ENCODE measurements around the gene KCTD2.
A peak's percentile ranks its signal among the peaks of the same experiment; 100 is the strongest.

Gene KCTD2

GRCh38 chr17:75077496-75078283 lies 30.7 kb downstream of the KCTD2 start:
- peak; percentile 73 for DNase-seq (ENCODE audit: low spot score)

- DNase-seq (ENCODE audit: low spot score) = peak; percentile 90
These were observed 31.4 kb downstream of the KCTD2 start for GRCh38 chr17:75078284-75079022.

- no peak for DNase-seq (ENCODE audit: low spot score)
These were observed 32.0 kb downstream of the KCTD2 start for GRCh38 chr17:75079023-75079373.

- DNase-seq (ENCODE audit: low spot score) = no peak
These were observed 34.9 kb downstream of the KCTD2 start for GRCh38 chr17:75081611-75082540.

- no peak for DNase-seq (ENCODE audit: low spot score)
These were observed 35.7 kb downstream of the KCTD2 start for GRCh38 chr17:75082683-75083082.

- DNase-seq (ENCODE audit: low spot score) = no peak
These were observed 37.1 kb downstream of the KCTD2 start for GRCh38 chr17:75084039-75084660.

GRCh38 chr17:75086496-75087181 lies 39.6 kb downstream of the KCTD2 start:
- no peak for DNase-seq (ENCODE audit: low spot score)

- no peak for DNase-seq (ENCODE audit: low spot score)
These were observed 40.1 kb downstream of the KCTD2 start for GRCh38 chr17:75087182-75087557.

GRCh38 chr17:75087558-75088453 lies 40.8 kb downstream of the KCTD2 start, which contains the start of gene SLC16A5:
TSS of gene SLC16A5 (plus strand) at chr17:75087954. CDS start at chr17:75093637, 5,683 bp downstream.
- DNase-seq (ENCODE audit: low spot score) = peak; percentile 81

- DNase-seq (ENCODE audit: low spot score) = peak; percentile 68
These were observed 41.7 kb downstream of the KCTD2 start for GRCh38 chr17:75088465-75089417.

GRCh38 chr17:75090871-75091854 lies 44.1 kb downstream of the KCTD2 start:
- DNase-seq (ENCODE audit: low spot score) = no peak

- no peak for DNase-seq (ENCODE audit: low spot score)
These were observed 44.9 kb downstream of the KCTD2 start for GRCh38 chr17:75091855-75092327.

GRCh38 chr17:75093548-75094158 lies 46.6 kb downstream of the KCTD2 start:
- no peak for DNase-seq (ENCODE audit: low spot score)

- no peak for DNase-seq (ENCODE audit: low spot score)
These were observed 47.9 kb downstream of the KCTD2 start for GRCh38 chr17:75094871-75095399.

GRCh38 chr17:75096082-75096625 lies 49.1 kb downstream of the KCTD2 start:
- DNase-seq (ENCODE audit: low spot score) = peak; percentile 84

GRCh38 chr17:75097865-75098264 lies 50.8 kb downstream of the KCTD2 start:
- no peak for DNase-seq (ENCODE audit: low spot score)

GRCh38 chr17:75098861-75099260 lies 51.8 kb downstream of the KCTD2 start:
- no peak for DNase-seq (ENCODE audit: low spot score)
